AG10803 (cell line): ENCODE results near the gene PECR.
"Not testable (repeated sequence)": the region's sequence is repeated elsewhere in the genome, so short reads cannot be mapped to it uniquely, and the experiment has no call there.

Experiments used
- DNase-seq: peaks from one replicate; pipeline ENCODE4 v3.0.0; 2010; ENCODE audit warnings: low read depth
- H3K4me3 ChIP-seq: 2 replicates; pipeline ENCODE4 v1.5.1; 2011; ENCODE audit warnings: mild to moderate bottlenecking, low read length, control low read depth
- TF ChIP-seq, protein P1 (sequence below): conservative IDR thresholded peaks from 2 replicates; pipeline ENCODE4 v1.5.1; 2011; ENCODE audit warnings: mild to moderate bottlenecking, low read length, control low read depth, inconsistent platforms

The PECR gene

GRCh38 chr2:216086207-216086893 lies 4.7 kb upstream of the PECR start:
- DNase-seq = no peak
- no peak overlapping the region for H3K4me3 ChIP-seq
- TF ChIP-seq, protein P1, sequence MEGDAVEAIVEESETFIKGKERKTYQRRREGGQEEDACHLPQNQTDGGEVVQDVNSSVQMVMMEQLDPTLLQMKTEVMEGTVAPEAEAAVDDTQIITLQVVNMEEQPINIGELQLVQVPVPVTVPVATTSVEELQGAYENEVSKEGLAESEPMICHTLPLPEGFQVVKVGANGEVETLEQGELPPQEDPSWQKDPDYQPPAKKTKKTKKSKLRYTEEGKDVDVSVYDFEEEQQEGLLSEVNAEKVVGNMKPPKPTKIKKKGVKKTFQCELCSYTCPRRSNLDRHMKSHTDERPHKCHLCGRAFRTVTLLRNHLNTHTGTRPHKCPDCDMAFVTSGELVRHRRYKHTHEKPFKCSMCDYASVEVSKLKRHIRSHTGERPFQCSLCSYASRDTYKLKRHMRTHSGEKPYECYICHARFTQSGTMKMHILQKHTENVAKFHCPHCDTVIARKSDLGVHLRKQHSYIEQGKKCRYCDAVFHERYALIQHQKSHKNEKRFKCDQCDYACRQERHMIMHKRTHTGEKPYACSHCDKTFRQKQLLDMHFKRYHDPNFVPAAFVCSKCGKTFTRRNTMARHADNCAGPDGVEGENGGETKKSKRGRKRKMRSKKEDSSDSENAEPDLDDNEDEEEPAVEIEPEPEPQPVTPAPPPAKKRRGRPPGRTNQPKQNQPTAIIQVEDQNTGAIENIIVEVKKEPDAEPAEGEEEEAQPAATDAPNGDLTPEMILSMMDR = no peak

- DNase-seq = no peak
- TF ChIP-seq, protein P1 = no peak
- no peak overlapping the region for H3K4me3 ChIP-seq
Measured at GRCh38 chr2:216084547-216084946, 2.9 kb upstream of the PECR start.

DNA sequence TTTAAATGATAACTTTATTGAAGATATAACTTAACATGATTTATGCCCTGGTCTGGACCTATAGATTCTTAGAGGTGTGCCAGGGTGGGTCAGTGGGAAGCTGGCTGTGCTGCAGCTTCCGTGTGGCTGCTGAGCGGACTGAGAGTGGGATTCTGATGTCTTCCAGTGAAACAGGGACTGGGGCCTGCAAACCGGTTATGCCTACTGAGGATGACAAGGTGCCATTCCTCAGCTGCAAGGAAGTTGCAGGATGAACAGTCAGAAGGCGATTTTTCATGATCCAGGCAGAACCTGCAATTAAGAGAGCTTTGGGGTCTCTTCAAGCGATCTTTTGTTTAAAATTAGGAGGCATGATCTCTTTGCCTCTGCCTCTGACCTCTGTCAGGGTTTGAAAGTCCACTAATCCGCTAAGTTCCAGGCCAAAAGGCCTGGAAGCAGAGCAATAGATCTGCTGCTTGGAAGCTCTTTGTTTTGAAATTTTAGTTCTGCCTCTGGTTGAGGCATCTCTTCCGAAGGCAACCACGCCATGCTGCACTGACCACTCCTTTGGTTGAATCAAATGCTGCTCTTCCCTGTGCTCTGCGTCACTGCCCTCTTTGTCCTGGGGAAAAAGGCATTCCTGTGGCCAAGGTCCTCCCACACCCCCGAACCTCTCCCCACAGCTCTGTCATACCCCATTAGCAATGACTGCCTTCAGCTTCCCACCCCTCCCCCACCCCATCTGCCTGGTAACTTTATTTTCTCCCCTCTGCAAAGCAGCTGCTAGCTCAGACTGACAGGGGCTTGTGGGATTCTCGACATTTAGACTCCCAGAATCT lies 2.1 kb upstream of the PECR start:
- H3K4me3 ChIP-seq = no peak overlapping the region
- TF ChIP-seq, protein P1 = no peak
- peak; percentile 66 for DNase-seq

DNA sequence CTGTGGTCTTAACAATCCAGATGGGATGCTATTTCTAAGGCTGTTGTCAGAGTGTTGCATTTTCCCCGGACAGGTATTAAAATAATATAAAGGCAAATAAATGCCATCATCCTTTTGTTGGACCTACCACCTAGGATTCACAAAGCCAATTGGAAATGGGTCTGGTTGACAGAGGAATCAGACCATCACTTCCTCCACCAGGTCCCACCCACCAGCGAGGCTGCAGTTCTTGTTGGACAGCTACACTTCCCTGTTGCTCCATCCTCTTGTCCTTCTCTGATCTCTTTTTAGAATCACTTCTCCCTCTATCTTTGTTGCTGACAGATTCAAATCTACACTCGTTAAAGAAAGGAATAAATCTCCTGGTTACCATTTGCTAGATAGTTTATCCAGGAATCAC lies 1.2 kb upstream of the PECR start:
- TF ChIP-seq, protein P1 = no peak
- no peak overlapping the region for H3K4me3 ChIP-seq
- no peak for DNase-seq

DNA sequence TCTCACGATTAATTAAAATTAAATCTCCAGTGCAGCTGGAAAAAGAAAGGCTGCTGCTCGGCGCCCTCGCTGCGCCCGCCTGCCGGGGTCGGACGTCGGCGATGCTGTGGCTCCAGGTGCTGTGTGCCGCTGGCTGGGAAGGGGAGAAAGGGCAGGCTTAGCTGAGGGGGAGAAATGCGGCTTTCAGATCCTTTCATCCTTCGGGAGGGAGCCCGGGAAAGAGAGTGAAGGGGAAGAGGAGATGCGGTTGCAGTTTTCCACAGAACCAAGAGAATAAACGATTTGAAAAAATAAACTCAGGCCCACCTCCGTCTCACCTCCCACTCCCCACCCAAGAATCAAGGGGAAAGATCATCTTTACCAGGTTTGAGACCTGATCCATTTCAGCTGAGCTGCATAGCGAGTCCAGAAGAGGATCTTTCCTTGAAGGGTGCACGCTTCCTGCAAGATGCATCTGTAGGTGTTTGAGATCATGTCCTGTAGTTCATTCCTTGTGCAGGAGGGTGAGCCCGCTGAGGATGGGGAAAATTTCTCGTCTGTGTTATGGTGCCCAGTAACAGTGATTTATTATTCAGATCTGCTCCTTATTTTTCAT lies 605 bp upstream of the PECR start:
- no peak for DNase-seq
- TF ChIP-seq, protein P1 = no peak
- peak overlapping the region; percentile 85 for H3K4me3 ChIP-seq

GRCh38 chr2:216081012-216081411 lies 597 bp downstream of the PECR start:
- TF ChIP-seq, protein P1 = no peak
- no peak for DNase-seq
- peak overlapping the region; percentile 85 for H3K4me3 ChIP-seq

GRCh38 chr2:216080048-216080447 lies 1.6 kb downstream of the PECR start:
- not testable (repeated sequence) for H3K4me3 ChIP-seq, DNase-seq
